ENCODE data around the gene ZNF331. TPM values are rescaled to one million over a fixed set of nuclear protein-coding genes. Genes with fewer than 3 reads are reported as not detected.
A peak's percentile ranks its signal among the peaks of the same experiment; 100 is the strongest.
"Not testable (repeated sequence)": the region's sequence is repeated elsewhere in the genome, so short reads cannot be mapped to it uniquely, and the experiment has no call there.

The ZNF331 gene
- total RNA-seq, 1 donor from 2014 or later = 30.1 TPM

DNA sequence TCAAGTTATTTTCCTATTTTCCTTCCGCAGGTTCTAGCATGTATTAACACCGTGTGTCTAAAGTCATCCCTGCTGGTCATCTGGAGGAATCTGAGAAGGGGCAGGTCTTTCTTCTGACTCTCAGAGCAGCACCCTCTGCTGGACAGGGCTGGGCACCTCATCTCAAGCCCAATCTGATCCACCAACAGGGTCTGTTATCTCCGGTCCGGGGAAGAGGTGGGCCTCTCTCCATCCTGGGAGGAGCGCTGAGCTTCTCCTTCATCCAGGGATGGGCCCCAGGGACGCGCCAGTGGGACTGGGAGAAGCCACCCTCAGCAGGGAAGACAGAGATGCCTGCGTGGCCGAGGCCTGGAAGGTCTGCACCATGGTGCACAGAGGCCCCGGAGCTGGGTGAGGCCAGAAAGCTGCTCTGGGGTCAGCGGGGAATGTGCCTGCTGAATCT is 26.0 kb upstream of the ZNF331 start:
- no peaks in the 10 kb centered on the region for H3K27me3 ChIP-seq
- no peaks in the 10 kb centered on the region for H3K9me3 ChIP-seq
- H3K4me1 ChIP-seq = no peaks in the 10 kb centered on the region
- no peak overlapping the region for H3K4me3 ChIP-seq
- H3K27ac ChIP-seq = no peak overlapping the region
- intact Hi-C loops (cut with DNase I) = no loop called here
- no peaks in the 10 kb centered on the region for H3K36me3 ChIP-seq
- DNase-seq (peak; percentile 71), ATAC-seq (peak; percentile 95)
- TF ChIP-seq, protein P1, sequence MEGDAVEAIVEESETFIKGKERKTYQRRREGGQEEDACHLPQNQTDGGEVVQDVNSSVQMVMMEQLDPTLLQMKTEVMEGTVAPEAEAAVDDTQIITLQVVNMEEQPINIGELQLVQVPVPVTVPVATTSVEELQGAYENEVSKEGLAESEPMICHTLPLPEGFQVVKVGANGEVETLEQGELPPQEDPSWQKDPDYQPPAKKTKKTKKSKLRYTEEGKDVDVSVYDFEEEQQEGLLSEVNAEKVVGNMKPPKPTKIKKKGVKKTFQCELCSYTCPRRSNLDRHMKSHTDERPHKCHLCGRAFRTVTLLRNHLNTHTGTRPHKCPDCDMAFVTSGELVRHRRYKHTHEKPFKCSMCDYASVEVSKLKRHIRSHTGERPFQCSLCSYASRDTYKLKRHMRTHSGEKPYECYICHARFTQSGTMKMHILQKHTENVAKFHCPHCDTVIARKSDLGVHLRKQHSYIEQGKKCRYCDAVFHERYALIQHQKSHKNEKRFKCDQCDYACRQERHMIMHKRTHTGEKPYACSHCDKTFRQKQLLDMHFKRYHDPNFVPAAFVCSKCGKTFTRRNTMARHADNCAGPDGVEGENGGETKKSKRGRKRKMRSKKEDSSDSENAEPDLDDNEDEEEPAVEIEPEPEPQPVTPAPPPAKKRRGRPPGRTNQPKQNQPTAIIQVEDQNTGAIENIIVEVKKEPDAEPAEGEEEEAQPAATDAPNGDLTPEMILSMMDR (IDR thresholded peaks at IDR 0.05) = peak; percentile 78

DNA sequence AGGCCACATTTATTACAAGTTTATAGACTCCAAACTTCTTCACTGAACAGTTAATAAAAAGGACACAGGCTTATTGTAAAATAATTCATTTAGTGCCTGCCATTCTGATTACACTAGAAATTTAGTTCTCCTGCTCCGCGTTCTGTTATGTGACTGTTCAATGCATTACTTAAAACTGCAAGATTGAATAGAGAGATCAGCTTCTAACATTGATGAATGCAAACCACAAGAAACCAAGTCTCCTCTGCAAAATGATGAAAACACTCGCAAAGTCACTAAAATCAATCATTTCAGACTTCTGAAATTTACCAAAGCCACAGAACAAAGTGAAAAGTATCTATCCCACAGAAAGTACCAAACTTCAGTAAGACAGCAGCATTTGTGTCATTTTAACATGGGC is 22.9 kb upstream of the ZNF331 start:
- intact Hi-C loops (cut with DNase I); H3K27ac ChIP-seq; H3K27me3 ChIP-seq; DNase-seq; H3K9me3 ChIP-seq; H3K4me3 ChIP-seq; H3K36me3 ChIP-seq; H3K4me1 ChIP-seq; ATAC-seq: not testable (repeated sequence)

DNA sequence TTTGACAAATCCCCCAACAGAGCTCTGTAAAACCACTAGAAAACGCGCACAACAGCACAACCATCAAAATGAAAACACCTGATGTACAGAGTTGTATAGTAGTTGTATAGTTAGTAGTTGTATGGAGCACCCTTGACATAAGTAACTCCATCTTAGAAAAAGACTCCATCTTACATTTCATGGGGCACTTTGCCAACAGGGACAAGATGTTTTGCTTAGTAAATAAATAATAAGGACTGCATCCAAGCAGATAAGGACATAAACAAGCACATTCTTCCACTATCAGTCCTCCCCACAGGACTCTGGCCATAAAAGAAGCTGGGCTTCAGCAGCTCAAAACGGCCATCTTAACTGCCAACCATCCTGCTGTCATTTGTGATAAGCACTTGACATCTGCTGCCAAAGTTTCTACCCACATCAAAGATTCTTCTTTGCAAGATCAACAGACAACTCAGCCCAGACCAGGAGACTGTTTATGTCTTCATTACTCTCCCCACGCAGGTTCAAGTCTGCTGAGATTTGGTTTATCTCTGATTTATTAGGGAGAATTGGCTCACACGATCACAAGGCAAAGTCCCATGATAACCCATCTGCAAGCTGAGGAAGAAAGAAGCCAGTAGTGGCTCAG is 20.7 kb upstream of the ZNF331 start:
- Histone ChIP-seq H3K27ac (no peak overlapping the region), H3K9me3 (no peaks in the 10 kb centered on the region), H3K36me3 (no peaks in the 10 kb centered on the region), H3K4me1 (peaks cover 5% of the 10 kb centered on the region), H3K27me3 (no peaks in the 10 kb centered on the region), H3K4me3 (no peak overlapping the region)
- TF ChIP-seq, protein P1 (IDR thresholded peaks at IDR 0.05) = no peak
- DNase-seq (no peak), ATAC-seq (no peak)
- intact Hi-C loops (cut with DNase I) = no loop called here

DNA sequence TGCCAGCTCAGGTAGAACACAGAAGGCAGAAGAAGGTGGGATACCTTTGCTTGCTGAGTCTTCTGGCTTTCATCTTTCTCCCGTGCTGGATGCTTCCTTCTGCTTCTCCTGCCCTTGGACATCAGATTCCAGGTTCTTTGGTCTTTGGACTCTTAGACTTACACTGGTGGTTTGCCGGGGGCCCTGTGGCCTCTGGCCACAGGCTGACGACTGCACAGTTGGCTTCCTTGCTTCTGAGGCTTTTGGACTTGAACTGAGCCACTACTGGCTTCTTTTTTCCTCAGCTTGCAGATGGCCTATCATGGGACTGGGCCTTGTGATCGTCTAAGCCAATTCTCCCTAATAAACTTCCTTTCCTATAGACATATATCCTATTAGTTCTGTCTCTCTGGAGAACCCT is 19.8 kb upstream of the ZNF331 start:
- no peak overlapping the region for H3K4me3 ChIP-seq
- no peak for ATAC-seq
- TF ChIP-seq, protein P1 (IDR thresholded peaks at IDR 0.05) = no peak
- no peaks in the 10 kb centered on the region for H3K36me3 ChIP-seq
- H3K27ac ChIP-seq = no peak overlapping the region
- peaks cover 5% of the 10 kb centered on the region for H3K4me1 ChIP-seq
- no peaks in the 10 kb centered on the region for H3K27me3 ChIP-seq
- intact Hi-C loops (cut with DNase I) = no loop called here
- no peaks in the 10 kb centered on the region for H3K9me3 ChIP-seq
- DNase-seq = no peak

DNA sequence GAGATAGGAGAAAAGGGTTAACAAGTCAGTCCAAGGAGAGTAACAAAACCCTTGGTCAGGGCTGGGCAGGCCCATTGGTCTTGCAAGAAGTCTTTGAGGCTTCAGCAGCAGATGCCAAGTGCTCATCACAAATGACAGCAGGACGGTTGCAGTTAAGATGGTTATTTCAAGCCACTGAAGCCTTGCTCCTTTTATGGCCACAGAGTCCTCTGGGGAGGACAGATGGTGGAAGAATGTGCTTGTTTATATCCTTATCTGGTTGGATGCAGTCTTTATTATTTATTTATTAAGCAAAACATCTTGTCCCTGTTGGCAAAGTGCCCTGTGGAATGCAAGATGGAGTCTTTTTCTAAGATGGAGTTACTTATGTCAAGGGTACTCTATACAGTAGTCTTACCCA is 19.2 kb upstream of the ZNF331 start:
- ATAC-seq = no peak
- no peaks in the 10 kb centered on the region for H3K9me3 ChIP-seq
- no peak overlapping the region for H3K4me3 ChIP-seq
- no peaks in the 10 kb centered on the region for H3K36me3 ChIP-seq
- intact Hi-C loops (cut with DNase I) = no loop called here
- DNase-seq = no peak
- no peaks in the 10 kb centered on the region for H3K27me3 ChIP-seq
- H3K27ac ChIP-seq = no peak overlapping the region
- H3K4me1 ChIP-seq = peaks cover 5% of the 10 kb centered on the region
- TF ChIP-seq, protein P1 (IDR thresholded peaks at IDR 0.05) = no peak

DNA sequence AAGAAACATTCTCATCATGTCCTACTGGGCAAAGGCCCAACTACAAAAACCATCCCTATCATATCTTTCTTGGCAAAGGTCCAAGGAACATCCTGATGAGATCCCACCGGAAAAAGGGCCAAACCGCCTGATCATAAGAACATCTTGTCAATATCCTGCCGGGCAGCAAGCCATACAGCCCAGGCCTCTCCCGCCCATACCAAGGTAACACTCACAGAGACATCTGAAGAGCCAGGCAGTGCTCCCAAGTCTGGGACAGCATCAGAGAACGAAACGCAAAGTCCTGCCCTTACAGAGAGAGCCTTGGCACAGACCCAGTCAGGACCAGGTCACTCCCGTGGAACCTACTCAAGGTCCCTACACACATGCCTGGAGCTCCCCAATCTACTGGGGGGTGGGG is 18.5 kb upstream of the ZNF331 start:
- peaks cover 5% of the 10 kb centered on the region for H3K4me1 ChIP-seq
- intact Hi-C loops (cut with DNase I) = no loop called here
- TF ChIP-seq, protein P1 (IDR thresholded peaks at IDR 0.05) = no peak
- no peak overlapping the region for H3K4me3 ChIP-seq
- no peaks in the 10 kb centered on the region for H3K9me3 ChIP-seq
- DNase-seq (no peak), ATAC-seq (peak; percentile 2)
- H3K27me3 ChIP-seq = no peaks in the 10 kb centered on the region
- peak overlapping the region; percentile 87 for H3K27ac ChIP-seq
- H3K36me3 ChIP-seq = no peaks in the 10 kb centered on the region

Data from upper lobe of right lung (tissue), 1 donor.